GM06990 (cell line): ENCODE data around the gene NT5C2.
"Not testable (repeated sequence)": the region's sequence is repeated elsewhere in the genome, so short reads cannot be mapped to it uniquely, and the experiment has no call there.

ENCODE experiments used
- DNase-seq: peaks from one replicate; pipeline ENCODE4 v3.0.0-alpha.2; 2011; ENCODE audit not compliant: insufficient read length; ENCODE audit errors: extremely low read depth
- H3K27me3 ChIP-seq: replicated peaks from 2 replicates; pipeline ENCODE4 v1.6.0; 2011; ENCODE audit warnings: low read length; ENCODE audit not compliant: control insufficient read depth, insufficient read depth
- H3K36me3 ChIP-seq: 2 replicates; pipeline ENCODE4 v1.5.1; 2011; ENCODE audit warnings: low read length; ENCODE audit not compliant: control insufficient read depth, insufficient read depth
- H3K4me3 ChIP-seq: replicated peaks from 2 replicates; pipeline ENCODE4 v1.5.1; 2011; ENCODE audit warnings: low read depth, mild to moderate bottlenecking, control low read depth, low read length
- CTCF ChIP-seq: IDR thresholded peaks from 2 replicates; pipeline ENCODE4 v1.5.1; 2011; ENCODE audit warnings: low read length, control low read depth, mild to moderate bottlenecking, inconsistent platforms; ENCODE audit not compliant: insufficient read depth, poor library complexity, severe bottlenecking

Gene NT5C2

GRCh38 chr10:103215601-103216000, 22.5 kb upstream of the NT5C2 start:
- no peaks in the 10 kb centered on the region for H3K36me3 ChIP-seq
- no peak for DNase-seq
- no peak overlapping the region for H3K4me3 ChIP-seq
- no peaks in the 10 kb centered on the region for H3K27me3 ChIP-seq
- TF ChIP-seq CTCF = no peak

DNA sequence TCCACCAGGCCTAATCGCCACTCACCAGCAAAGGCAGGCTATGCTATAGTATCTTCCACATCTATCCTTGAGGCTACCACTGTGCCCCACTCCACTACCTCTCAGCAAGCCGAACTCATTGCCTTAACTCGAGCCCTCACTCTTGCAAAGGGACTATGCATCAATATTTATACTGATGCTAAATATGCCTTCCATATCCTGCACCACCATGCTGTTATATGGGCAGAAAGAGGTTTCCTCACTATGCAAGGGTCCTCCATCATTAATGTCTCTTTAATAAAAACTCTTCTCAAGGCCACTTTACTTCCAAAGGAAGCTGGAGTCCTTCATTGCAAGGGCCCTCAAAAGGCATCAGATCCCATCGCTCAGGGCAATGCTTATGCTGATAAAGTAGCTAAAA, 17.2 kb upstream of the NT5C2 start:
- H3K36me3 ChIP-seq, H3K4me3 ChIP-seq, H3K27me3 ChIP-seq, DNase-seq: not testable (repeated sequence)

DNA sequence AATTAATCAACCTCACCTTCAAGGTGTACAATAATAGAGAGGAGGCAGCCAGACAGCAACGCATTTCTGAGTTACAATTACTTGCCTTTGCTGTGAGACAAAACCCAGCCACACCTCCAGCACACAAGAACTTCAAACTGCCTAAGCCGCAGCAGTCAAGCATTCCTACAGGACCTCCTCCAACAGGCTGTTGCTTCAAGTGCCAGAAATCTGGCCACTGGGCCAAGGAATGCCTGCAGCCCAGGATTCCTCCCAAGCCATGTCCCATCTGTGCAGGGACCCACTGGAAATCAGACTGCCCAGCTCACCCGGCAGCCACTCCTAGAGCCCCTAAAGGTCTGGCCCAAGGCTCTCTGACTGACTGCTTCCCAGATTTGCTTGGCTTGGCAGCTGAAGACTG, 14.6 kb upstream of the NT5C2 start:
- not testable (repeated sequence) for H3K27me3 ChIP-seq, DNase-seq, H3K36me3 ChIP-seq, H3K4me3 ChIP-seq

DNA sequence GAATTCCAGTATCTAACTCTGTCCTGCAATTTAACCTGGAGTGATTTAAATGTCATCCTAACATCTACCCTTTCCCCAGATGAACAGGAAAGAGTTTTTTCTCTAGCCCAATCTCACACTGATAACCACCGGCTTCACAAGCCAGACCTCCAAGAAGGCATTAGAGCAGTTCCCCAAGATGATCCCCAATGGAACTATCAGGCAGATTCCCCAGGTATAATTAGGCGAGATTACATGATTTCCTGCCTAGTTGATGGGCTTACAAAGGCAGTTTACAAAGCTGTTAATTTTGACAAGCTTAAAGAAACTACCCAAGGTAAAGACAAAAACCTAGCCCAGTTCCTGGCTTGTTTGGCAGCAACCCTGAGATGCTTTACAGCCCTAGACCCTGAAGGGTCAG, 14.1 kb upstream of the NT5C2 start:
- no peak for DNase-seq

DNA sequence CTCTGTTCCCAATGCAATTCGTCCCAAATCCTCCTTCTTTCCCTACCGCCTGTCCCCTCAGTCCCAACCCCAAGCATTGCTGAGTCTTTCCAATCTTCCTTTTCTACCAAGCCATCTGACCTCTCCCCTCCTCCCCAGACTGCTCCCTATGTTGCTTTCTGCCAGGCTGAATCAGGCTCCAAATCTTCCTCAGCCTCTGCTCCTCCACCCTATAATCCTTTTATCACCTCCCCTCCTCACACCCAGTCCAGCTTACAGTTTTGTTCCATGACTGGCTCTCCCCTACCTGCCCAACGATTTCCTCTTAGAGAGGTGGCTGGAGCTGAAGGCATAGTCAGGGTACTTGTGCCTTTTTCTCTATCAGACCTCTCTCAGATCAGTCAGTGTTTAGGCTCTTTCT, 13.6 kb upstream of the NT5C2 start:
- not testable (repeated sequence) for DNase-seq, H3K4me3 ChIP-seq, H3K27me3 ChIP-seq, H3K36me3 ChIP-seq

More for the DNA sequence above, 14.1 kb upstream of the NT5C2 start:
- no peak for TF ChIP-seq CTCF
- no peaks in the 10 kb centered on the region for H3K36me3 ChIP-seq
- no peaks in the 10 kb centered on the region for H3K27me3 ChIP-seq
- no peak overlapping the region for H3K4me3 ChIP-seq

DNA sequence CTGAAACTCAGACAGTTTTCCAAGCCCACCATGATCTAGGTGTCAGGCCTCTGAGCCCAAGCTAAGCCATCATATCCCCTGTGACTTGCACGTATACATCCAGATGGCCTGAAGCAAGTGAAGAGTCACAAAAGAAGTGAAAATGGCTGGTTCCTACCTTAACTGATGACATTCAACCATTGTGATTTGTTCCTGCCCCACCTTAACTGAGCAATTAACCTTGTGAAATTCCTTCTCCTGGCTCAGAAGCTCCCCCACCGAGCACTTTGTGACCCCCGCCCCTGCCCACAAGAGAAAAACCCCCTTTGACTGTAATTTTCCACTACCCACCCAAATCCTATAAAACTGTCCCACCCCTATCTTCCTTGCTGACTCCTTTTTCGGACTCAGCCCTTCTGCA, 12.3 kb upstream of the NT5C2 start:
- H3K27me3 ChIP-seq = not testable (repeated sequence)

GRCh38 chr10:103204353-103205255, 11.5 kb upstream of the NT5C2 start:
- H3K4me3 ChIP-seq = no peak overlapping the region
- no peak for DNase-seq

More for the DNA sequence above, 12.3 kb upstream of the NT5C2 start:
- H3K36me3 ChIP-seq, DNase-seq, H3K4me3 ChIP-seq: not testable (repeated sequence)

More at GRCh38 chr10:103204353-103205255, 11.5 kb upstream of the NT5C2 start:
- Histone ChIP-seq H3K27me3 (no peaks in the 10 kb centered on the region), H3K36me3 (no peaks in the 10 kb centered on the region)
- TF ChIP-seq CTCF = no peak
